Stomach (tissue), 4 donors: ENCODE measurements around the gene VEGFC.

Experiments used
- CTCF ChIP-seq, 7 experiments: fragments of 450-650 bp in 4 of 7; fragments of 200-600 bp in 3 of 7; sonication (generic) in 3 of 7; IDR thresholded peaks; one replicate each; pipeline ENCODE4 v1.5.1; 2016 to 2019; ENCODE audit warnings: antibody characterized with exemption in 7 of 7, control low read depth in 2 of 7, mild to moderate bottlenecking in 1 of 7
- EP300 ChIP-seq: sonication (generic); formaldehyde crosslinking; IDR thresholded peaks from one replicate; pipeline ENCODE4 v1.6.1; 2017; ENCODE audit warnings: antibody characterized with exemption

GRCh38 chr4:176680668-176681180 lies 112.0 kb downstream of the VEGFC start:
- no peak for TF ChIP-seq CTCF (IDR thresholded peaks at IDR 0.05)
- TF ChIP-seq EP300, result no peak
